Fibroblast of pulmonary artery (primary cell): Measurements from ENCODE around the gene ARHGAP20.

ENCODE experiments used
- DNase-seq: peaks from one replicate; pipeline ENCODE4 v3.0.0-alpha.2; 2010; ENCODE audit warnings: low read depth
- H3K4me3 ChIP-seq: replicated peaks from 2 replicates; pipeline ENCODE4 v1.5.1; 2011; ENCODE audit warnings: low read depth, mild to moderate bottlenecking, control low read depth, low read length, moderate library complexity
- TF ChIP-seq, protein P1 (sequence below): IDR thresholded peaks from 2 replicates; pipeline ENCODE4 v1.5.1; 2011; ENCODE audit warnings: mild to moderate bottlenecking, control low read depth, low read length, inconsistent platforms; ENCODE audit errors: missing control alignments

The ARHGAP20 gene

DNA sequence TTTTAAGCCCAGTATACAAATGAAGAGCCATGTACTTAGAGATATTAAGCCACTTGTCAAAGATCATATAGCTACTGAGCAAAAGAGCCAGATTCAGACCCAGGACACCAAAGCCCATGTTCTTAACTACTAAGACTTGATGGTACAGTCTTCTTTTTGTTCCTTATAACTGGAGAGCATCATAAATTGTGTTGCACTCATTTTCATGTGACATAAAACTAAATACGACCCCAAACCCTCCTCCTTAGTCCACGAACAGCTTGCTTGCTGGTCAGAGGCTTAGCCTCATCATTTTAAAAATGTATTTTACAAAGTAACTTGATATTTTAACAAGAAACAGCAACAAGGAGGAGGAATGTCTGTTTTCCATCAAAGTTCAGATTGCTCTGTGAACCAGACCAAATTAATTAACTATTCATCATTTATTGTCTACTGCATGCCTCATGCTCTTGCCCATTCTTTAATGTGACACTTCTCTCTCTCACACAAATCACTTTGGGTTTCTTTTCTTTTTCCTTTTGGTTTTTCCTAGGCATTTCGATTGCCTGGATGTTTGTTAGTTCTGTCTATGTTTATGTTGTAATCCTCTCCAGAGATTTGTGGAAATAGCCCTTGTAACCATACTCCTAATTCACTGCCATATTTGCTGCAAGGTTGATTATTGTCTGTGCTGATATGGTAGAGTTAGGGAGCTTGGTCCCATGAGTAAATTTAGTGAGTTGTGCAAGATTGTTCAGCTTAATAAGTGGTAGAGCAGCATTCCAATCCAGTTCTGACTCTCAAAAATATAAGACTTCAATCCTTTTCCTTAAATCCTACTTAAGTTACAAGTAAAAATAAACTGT is 8.4 kb upstream of the ARHGAP20 start:
- DNase-seq = no peak
- TF ChIP-seq, protein P1, sequence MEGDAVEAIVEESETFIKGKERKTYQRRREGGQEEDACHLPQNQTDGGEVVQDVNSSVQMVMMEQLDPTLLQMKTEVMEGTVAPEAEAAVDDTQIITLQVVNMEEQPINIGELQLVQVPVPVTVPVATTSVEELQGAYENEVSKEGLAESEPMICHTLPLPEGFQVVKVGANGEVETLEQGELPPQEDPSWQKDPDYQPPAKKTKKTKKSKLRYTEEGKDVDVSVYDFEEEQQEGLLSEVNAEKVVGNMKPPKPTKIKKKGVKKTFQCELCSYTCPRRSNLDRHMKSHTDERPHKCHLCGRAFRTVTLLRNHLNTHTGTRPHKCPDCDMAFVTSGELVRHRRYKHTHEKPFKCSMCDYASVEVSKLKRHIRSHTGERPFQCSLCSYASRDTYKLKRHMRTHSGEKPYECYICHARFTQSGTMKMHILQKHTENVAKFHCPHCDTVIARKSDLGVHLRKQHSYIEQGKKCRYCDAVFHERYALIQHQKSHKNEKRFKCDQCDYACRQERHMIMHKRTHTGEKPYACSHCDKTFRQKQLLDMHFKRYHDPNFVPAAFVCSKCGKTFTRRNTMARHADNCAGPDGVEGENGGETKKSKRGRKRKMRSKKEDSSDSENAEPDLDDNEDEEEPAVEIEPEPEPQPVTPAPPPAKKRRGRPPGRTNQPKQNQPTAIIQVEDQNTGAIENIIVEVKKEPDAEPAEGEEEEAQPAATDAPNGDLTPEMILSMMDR = no peak
- no peak overlapping the region for H3K4me3 ChIP-seq

DNA sequence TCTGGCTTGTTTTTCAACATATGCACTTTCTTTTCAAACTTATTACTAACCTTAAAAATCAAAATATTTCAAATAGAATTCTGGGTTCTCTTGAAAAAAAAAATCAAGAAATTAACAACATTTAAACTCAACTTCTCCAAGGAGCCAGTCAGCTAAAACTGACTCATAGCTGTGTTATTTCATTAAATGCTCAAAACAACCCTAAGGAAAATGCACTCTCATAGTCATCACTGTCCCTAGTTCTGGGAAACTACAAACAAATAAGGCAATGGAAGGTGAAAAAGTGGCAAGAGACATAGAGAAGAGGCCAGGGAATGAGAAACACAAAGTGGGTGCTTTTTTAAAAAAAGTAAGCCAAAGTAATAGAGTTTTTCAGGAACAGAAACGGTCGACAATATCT is 4.1 kb upstream of the ARHGAP20 start:
- peak; percentile 54 for DNase-seq
- TF ChIP-seq, protein P1 = no peak
- no peak overlapping the region for H3K4me3 ChIP-seq

DNA sequence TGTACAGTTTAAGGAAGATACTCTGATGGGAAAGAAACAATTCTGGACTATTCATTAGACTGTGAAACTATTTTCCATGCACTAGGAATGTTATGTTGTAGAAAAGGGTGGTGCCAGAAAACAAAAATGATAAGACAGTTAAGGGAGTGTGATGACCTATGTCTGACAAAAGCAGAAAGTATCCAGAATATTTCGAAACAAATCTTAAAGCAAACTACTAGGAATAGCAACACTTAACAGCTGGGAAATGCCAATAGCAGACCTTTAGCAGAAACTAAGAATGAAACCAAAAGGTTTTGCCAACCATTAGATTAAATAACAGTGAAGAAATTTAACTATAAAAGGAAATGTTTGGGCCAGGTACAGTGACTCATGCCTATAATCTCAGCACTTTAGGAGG is 3.3 kb upstream of the ARHGAP20 start:
- H3K4me3 ChIP-seq = no peak overlapping the region
- DNase-seq = peak; percentile 78
- TF ChIP-seq, protein P1 = no peak

DNA sequence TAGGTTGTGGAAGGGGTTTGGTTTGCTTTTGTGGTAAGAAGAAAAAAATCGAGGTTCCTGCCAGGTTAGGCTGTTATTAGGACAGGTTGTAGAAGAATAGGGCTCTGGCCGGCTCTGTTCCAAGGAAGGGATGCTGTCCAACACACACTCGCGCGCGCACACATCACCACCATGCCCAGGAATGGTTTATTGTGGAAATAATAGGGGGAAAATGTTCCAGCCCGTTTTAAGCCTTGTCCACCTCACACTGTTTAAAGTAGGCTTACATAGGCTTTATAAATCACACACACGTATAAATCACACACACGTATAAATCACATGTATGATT is 1.2 kb upstream of the ARHGAP20 start:
- DNase-seq = no peak
- H3K4me3 ChIP-seq = no peak overlapping the region
- TF ChIP-seq, protein P1 = no peak

DNA sequence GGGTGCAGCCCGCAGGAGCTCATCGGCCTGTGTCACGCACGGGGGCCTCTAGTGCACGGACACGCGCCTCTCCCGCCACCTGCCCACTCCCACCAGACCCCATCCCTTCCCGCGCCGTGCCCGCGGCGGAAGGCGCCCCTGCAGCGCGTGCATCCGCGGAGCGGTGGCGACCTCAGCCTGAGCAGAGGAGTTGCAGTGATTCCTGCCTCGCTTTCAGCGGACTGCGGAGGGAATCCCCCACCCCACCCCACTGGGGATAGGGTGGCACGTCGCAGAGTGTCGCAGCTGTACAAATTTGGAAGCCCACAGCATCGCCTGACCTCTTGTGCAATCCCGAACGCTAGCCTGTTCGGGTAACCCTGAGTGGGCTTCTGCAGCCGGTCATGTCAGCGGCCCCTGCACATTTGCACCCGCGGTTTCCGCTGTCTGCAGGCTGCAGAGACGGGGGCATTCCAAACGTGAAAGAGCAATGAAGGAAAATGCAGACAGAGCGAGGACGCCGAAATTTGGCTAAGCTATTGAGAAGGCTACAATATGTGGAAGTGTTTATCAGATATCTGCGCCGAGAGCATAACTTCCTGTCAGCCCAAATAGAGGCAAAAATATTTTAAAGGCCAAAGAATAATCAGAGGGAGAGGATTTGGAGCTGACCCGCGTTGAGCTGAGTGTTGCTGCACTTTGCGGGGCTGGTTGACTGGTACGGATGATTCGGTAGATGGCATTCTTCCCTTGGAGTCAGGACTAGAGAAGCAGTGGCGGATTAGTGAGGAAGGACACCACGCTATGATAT is 617 bp upstream of the ARHGAP20 start:
- peak; percentile 67 for DNase-seq
- peak overlapping the region; percentile 65 for H3K4me3 ChIP-seq
- TF ChIP-seq, protein P1 = peak; percentile 23

DNA sequence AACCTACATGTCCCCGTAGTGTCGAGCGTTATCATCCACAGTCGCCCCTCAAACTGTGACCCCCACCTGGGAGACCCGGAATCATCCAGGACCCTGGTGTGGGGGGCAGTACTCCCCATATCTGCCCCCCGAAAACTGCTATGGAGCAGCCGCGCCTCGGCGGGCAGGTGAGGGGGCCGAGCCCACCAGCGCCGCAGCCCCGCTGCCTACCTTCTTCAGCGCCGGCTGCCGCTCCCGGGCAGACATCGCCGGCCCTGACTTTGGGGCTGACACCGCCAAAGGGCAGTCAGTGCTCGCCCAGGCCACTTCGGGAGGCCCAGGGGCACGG is 825 bp downstream of the ARHGAP20 start:
- TF ChIP-seq, protein P1 = no peak
- peak overlapping the region; percentile 65 for H3K4me3 ChIP-seq
- no peak for DNase-seq
